Esophagus squamous epithelium (tissue), 4 donors: ENCODE results near the gene SNX7.

Experiments used
- CTCF ChIP-seq, 6 experiments: fragments of 450-650 bp in 4 of 6; fragments of 200-600 bp in 2 of 6; sonication (generic) in 2 of 6; IDR thresholded peaks; one replicate each; pipeline ENCODE4 v1.5.1; 2016 to 2019; ENCODE audit warnings: antibody characterized with exemption in 6 of 6, mild to moderate bottlenecking in 4 of 6, moderate library complexity in 4 of 6
- POLR2A ChIP-seq, 4 donors: fragments of 450-650 bp; IDR thresholded peaks; one replicate each; pipeline ENCODE4 v1.6.1; 2017; ENCODE audit warnings: antibody characterized with exemption in 4 of 4, mild to moderate bottlenecking in 4 of 4, moderate library complexity in 3 of 4

- TF ChIP-seq CTCF (IDR thresholded peaks at IDR 0.05) (no peak), POLR2A (IDR thresholded peaks at IDR 0.05) (no peak)
These were observed 78.2 kb downstream of the SNX7 start for GRCh38 chr1:98739762-98740161.
